Epithelial cell of proximal tubule (primary cell): ENCODE results near the gene TAS2R20. TPM values are rescaled to one million over a fixed set of nuclear protein-coding genes. Genes with fewer than 3 reads are reported as not detected.

Experiments used
- DNase-seq: peaks from one replicate; pipeline ENCODE4 v3.0.0-alpha.2; 2011; ENCODE audit warnings: low read depth
- H3K4me3 ChIP-seq: 2 replicates; pipeline ENCODE4 v1.5.1; 2011; ENCODE audit warnings: low read depth, mild to moderate bottlenecking, low read length
- total RNA-seq: library from RNA; depleted of rRNA; stranded (reverse); fragments of >200 nt; gene quantifications from 2 replicates; pipeline ENCODE4 v1.2.3, GENCODE V29; 2015
- TF ChIP-seq, protein P1 (sequence below): conservative IDR thresholded peaks from 2 replicates; pipeline ENCODE4 v1.5.1; 2012; ENCODE audit warnings: low read depth, mild to moderate bottlenecking, low read length

Gene TAS2R20
- total RNA-seq, 1 donor from 2014 or later: 0.58 TPM

DNA sequence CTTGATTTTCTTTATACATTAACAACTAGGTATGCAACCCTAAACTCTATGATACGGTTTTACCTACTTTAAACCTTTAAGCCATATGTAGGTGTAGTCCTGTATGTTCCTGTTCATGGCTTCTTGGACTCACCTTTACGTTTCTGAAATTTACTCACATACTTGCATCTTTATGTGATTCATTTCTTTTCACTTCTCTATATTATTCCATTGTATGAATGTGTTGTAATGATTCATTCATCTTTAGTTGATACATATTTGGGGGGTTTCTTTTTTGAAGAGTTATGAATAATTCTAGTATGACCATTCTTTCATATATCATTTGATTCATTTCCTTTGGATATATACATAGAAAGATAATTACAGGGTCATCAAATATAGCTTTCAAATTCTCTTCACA lies 9.0 kb downstream of the TAS2R20 start:
- DNase-seq: no peak
- TF ChIP-seq, protein P1, sequence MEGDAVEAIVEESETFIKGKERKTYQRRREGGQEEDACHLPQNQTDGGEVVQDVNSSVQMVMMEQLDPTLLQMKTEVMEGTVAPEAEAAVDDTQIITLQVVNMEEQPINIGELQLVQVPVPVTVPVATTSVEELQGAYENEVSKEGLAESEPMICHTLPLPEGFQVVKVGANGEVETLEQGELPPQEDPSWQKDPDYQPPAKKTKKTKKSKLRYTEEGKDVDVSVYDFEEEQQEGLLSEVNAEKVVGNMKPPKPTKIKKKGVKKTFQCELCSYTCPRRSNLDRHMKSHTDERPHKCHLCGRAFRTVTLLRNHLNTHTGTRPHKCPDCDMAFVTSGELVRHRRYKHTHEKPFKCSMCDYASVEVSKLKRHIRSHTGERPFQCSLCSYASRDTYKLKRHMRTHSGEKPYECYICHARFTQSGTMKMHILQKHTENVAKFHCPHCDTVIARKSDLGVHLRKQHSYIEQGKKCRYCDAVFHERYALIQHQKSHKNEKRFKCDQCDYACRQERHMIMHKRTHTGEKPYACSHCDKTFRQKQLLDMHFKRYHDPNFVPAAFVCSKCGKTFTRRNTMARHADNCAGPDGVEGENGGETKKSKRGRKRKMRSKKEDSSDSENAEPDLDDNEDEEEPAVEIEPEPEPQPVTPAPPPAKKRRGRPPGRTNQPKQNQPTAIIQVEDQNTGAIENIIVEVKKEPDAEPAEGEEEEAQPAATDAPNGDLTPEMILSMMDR: no peak
- no peak overlapping the region for H3K4me3 ChIP-seq

DNA sequence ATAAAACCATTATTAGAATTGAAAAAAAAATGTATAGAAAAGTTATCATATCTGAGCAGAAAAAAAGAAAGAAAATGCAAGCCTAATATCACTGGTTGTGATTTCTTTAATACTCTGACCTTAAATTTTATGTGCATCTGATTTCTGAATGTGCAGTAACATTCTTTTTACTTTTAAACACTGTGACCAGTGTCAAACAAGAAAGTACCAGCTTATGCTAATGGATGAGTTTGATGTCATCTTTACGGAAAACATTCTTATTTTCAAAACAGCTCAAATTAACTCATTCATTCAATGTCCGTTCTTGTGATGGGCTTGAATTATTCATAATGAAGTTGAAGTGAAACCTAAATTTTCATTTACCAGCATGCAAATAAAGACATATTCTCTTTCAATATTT lies 11.3 kb downstream of the TAS2R20 start, which contains the start of gene TAS2R50:
TSS of gene TAS2R50 (minus strand) at position 101 of the 400 bp plus-strand sequence. CDS start at position 49, 52 bp downstream.
- TF ChIP-seq, protein P1: no peak

DNA sequence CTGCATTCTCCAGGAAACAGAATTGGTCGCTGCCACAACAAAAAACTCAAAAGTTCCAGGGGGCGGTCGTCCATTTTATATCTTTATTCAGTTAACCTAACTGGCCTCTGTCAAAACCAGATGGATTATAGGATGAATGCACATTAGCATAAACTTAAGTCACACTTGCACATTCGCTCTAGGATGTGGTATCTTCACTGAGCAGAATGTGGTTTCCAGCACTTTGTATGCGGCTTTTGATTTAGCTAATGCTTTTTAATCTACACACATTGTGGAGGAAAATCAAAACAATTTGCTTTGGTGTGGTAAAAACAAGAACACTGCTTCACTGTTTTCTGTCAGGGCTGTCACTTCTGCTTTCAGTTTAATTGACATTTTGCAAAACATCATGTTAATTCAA lies 15.9 kb downstream of the TAS2R20 start:
- H3K4me3 ChIP-seq: no peak overlapping the region
- no peak for DNase-seq
- TF ChIP-seq, protein P1: no peak

More for the DNA sequence above, 11.3 kb downstream of the TAS2R20 start, which contains the start of gene TAS2R50:
- H3K4me3 ChIP-seq: no peak within 1 kb of the TSS
- no peak for DNase-seq

DNA sequence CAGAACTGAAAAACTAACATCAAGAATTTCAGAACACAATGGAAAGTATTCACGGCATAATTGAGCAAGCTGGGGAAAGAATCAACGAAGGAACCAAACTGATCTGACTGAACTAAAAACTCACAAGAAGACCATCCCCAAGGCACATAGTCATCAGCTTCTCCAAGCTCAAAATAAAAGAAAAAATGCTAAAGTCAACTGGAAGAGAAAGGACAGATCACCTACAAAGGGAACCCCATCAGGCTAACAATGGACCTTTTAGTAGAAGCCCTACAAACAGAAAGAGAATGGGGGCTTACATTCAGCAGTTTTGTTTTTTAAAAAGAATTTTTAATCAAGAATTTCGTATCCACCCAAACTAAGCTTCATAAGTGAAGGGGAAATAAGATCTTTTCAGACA lies 23.1 kb downstream of the TAS2R20 start:
- TF ChIP-seq, protein P1: no peak
- H3K4me3 ChIP-seq: no peak overlapping the region
- DNase-seq: no peak

DNA sequence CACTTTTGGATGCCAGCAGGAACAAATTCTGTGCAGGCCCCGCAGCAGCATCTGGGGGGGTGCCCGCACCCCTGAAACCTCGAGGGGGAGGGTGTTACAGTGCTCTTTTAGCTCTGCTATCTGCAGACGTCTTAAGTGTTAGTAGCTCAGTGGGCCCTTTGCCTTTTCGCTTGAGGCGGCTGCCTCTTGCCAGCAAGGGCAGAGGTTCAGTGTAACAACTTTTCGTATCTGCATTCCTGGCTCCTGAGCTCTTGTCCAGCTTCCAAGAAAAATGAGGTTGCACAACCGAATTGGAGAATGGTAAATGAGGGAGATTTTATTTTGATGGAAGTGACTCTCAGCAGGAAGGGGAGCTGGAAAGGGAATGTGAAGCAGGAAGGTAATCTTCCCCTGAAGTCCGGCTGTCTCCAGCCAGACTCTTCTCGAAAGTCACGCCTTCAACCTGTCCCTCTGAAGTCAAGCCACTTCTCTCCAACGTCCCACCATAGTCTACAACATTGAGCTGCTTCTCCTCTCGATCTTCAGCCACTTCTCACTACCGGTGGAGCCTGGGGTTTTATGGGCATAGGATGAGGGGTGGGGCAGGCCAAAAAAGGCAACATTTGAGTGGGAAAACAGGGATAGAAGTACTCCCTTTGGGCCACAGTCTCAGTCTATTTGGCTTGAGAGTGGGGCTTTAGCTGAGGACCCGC lies 29.2 kb downstream of the TAS2R20 start:
- TF ChIP-seq, protein P1: no peak
- no peak overlapping the region for H3K4me3 ChIP-seq
- peak; percentile 26 for DNase-seq

DNA sequence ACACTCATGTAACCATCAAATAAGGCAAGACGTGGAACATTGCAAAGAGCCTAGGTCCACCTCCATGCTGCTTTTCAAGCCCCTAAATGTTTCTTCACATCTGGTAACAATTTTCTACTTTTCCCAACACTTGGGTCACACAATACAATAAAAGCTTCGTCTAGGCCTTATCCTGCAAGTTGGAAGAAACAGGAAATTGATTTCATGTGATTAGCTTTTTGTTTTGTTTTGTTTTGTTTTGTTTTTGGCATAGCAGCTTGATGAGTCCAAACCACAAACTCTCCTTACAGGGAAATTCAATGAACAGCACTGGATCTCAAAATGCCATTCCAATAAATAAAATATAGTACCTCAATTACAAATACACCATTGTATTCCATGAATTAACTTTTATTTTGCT lies 30.7 kb downstream of the TAS2R20 start:
- TF ChIP-seq, protein P1: no peak
- H3K4me3 ChIP-seq: no peak overlapping the region
- DNase-seq: peak; percentile 15

DNA sequence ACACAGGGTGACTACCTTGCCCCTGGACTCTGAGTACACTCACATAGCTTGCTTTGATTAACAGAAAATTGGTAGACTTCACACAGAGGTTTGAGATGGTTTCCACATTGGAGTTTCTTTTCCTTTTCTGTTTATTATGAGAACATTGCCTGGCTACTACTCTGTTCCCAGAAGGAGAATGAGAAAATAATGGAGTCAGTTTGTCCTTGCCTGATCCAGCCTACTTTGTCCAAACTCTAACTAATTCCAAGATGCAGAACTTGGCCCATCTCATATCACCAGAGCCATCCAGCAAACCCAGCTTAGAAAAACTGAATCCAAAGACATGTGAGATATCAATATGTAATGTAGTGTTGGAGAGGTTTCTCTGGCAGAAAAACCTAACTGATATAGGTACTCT lies 31.8 kb downstream of the TAS2R20 start:
- no peak for DNase-seq
- TF ChIP-seq, protein P1: no peak
- H3K4me3 ChIP-seq: no peak overlapping the region
